Activated naive CD8-positive, alpha-beta T cell (primary cell): ENCODE data around the gene SLC12A6.
"Not testable (repeated sequence)": the region's sequence is repeated elsewhere in the genome, so short reads cannot be mapped to it uniquely, and the experiment has no call there.

ENCODE experiments used
- H3K27ac Mint-ChIP-seq: one replicate; pipeline ENCODE4 v1.8.0; 2021; ENCODE audit warnings: mixed read lengths
- H3K27me3 Mint-ChIP-seq: one replicate; pipeline ENCODE4 v1.8.0; 2021; ENCODE audit warnings: mixed read lengths
- H3K36me3 Mint-ChIP-seq: one replicate; pipeline ENCODE4 v1.8.0; 2021; ENCODE audit warnings: mixed read lengths
- H3K4me1 Mint-ChIP-seq: one replicate; pipeline ENCODE4 v1.8.0; 2021; ENCODE audit warnings: low read depth, mixed read lengths
- H3K4me3 Mint-ChIP-seq: one replicate; pipeline ENCODE4 v1.8.0; 2021; ENCODE audit warnings: mild to moderate bottlenecking, mixed read lengths
- H3K9me3 Mint-ChIP-seq: one replicate; pipeline ENCODE4 v1.8.0; 2021; ENCODE audit warnings: low read depth, mixed read lengths

SLC12A6 gene

GRCh38 chr15:34342213-34342736 is 4.7 kb upstream of the SLC12A6 start:
- H3K4me3 Mint-ChIP-seq, H3K9me3 Mint-ChIP-seq, H3K36me3 Mint-ChIP-seq, H3K27me3 Mint-ChIP-seq: not testable (repeated sequence)
- Mint-ChIP-seq H3K27ac (peak overlapping the region; percentile 94), H3K4me1 (peaks cover 29% of the 10 kb centered on the region)

DNA sequence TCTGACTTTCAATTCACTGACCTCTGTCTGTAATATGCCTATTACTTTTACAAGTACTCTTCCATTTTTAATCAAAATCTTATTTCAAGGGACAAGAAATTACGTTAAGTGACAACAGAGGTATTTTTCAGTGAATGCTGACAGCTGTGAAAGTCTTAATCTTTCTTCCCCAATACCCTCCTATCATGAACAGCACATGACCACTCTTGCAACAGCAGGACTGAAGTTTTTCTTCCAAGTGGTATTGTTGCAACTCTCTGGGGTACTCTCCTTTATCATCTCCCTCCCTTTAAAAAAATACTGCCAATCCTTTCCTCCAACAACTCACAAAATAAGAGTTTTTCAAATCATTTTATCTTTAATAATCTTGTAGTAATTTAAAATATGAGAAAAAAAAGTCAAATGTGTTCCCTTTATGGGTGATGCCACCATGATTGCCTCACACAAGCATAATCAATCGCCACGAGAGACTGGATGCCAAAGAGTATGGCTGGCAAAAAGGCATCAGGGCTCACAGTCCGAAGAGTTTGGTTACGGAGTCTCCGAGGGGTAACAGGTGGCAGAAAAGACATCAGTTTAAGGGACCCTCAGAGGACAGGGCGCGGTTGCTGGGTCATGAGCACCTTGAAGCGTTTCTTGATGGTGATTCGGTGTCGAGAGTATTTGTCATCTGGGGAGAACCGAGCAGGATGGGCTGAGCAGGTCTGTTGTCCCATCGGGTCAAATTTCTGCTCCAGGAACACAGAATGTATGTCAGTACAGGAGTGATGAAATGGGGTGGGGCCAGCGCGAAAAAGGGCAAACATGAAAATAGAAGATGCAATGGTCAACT is 4.0 kb upstream of the SLC12A6 start:
- H3K36me3 Mint-ChIP-seq, result peaks cover 9% of the 10 kb centered on the region
- H3K4me1 Mint-ChIP-seq, result peaks cover 34% of the 10 kb centered on the region
- peak overlapping the region; percentile 94 for H3K27ac Mint-ChIP-seq
- no peak overlapping the region for H3K4me3 Mint-ChIP-seq
- no peaks in the 10 kb centered on the region for H3K9me3 Mint-ChIP-seq
- H3K27me3 Mint-ChIP-seq, result no peaks in the 10 kb centered on the region

DNA sequence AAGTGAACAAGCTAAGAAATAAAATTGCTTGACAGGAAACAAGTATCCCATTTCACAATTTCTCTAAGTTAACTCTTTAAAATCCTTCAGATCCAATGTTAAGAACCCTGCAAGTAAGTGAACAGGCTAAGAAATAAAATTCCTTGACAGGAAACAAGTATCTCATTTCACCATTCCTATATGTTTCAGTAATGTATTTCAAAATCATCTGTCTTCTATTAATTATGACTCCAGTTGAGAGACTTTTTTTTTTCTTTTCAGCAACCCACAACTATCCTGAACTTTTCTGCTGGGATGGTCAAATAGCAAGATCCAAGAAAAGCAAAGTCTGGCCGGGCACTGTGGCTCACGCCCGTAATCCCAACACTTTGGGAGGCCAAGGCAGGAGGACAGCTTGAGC is 2.4 kb upstream of the SLC12A6 start:
- Mint-ChIP-seq H3K9me3 (no peaks in the 10 kb centered on the region), H3K36me3 (peaks cover 9% of the 10 kb centered on the region), H3K4me3 (no peak overlapping the region), H3K27me3 (no peaks in the 10 kb centered on the region), H3K4me1 (peaks cover 50% of the 10 kb centered on the region), H3K27ac (peak overlapping the region; percentile 70)

DNA sequence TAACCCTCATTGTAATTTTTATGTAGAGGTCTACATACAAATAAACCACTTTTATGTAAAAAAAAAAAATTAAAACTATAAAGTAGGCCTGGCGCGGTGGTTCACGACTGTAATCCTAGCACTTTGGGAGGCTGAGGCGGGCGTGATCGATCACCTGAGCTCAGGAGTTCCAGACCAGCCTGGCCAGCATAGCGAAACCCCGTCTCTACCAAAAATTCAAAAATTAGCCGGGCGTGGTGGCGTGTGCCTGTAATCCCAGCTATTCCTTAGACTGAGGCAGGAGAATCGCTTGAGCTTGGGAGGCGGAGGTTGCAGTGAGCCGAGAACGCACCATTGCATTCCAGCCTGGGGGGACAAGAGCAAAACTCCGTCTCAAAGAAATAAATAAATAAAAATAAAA is 766 bp upstream of the SLC12A6 start:
- H3K27me3 Mint-ChIP-seq, result no peaks in the 10 kb centered on the region
- H3K27ac Mint-ChIP-seq, result peak overlapping the region; percentile 79
- peak overlapping the region; percentile 82 for H3K4me3 Mint-ChIP-seq
- H3K36me3 Mint-ChIP-seq, result peaks cover 9% of the 10 kb centered on the region
- peaks cover 60% of the 10 kb centered on the region for H3K4me1 Mint-ChIP-seq
- H3K9me3 Mint-ChIP-seq, result no peaks in the 10 kb centered on the region

- Mint-ChIP-seq H3K27me3 (no peaks in the 10 kb centered on the region), H3K4me1 (peaks cover 71% of the 10 kb centered on the region), H3K36me3 (peaks cover 9% of the 10 kb centered on the region), H3K4me3 (peak overlapping the region; percentile 95), H3K9me3 (no peaks in the 10 kb centered on the region), H3K27ac (peak overlapping the region; percentile 98)
Measured at GRCh38 chr15:34336991-34337556, 507 bp downstream of the SLC12A6 start.

DNA sequence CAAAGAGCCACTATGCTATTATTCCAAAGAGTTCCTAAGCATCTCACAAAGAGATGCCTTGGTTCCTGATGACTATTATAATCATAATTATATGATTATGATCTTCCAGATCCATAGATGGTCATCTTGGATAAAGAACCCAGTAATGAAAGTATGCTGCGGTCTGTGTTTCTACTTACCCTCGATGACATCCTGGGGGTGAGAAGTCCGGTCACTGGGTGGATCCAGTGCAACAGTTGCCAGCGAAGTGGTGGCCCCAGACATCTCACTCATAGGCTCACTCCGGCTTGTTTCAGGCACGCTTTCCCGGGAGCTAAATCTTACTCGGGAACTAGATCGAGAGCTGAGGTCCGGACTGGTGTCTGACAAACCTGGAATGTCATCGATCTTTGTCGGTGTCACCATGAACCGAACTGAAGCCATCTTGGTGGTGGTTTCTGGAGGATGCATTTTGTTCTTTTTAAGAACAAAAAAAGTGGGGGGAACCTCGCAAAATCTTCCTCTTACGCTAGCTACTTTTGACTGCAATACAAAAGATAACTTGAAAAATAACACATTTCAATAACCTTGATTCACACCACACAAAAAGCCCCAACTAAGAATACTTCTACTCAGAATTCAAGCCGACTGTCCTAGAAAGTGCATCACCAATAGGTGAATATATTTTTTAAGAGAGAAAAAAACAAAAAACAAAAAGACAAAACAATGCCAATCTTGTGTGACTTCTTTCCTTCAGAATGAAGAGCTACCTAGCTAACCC is 1.2 kb downstream of the SLC12A6 start:
- Mint-ChIP-seq H3K9me3 (no peaks in the 10 kb centered on the region), H3K36me3 (peaks cover 4% of the 10 kb centered on the region), H3K27me3 (no peaks in the 10 kb centered on the region), H3K4me3 (peak overlapping the region; percentile 95), H3K4me1 (peaks cover 74% of the 10 kb centered on the region), H3K27ac (peak overlapping the region; percentile 98)

DNA sequence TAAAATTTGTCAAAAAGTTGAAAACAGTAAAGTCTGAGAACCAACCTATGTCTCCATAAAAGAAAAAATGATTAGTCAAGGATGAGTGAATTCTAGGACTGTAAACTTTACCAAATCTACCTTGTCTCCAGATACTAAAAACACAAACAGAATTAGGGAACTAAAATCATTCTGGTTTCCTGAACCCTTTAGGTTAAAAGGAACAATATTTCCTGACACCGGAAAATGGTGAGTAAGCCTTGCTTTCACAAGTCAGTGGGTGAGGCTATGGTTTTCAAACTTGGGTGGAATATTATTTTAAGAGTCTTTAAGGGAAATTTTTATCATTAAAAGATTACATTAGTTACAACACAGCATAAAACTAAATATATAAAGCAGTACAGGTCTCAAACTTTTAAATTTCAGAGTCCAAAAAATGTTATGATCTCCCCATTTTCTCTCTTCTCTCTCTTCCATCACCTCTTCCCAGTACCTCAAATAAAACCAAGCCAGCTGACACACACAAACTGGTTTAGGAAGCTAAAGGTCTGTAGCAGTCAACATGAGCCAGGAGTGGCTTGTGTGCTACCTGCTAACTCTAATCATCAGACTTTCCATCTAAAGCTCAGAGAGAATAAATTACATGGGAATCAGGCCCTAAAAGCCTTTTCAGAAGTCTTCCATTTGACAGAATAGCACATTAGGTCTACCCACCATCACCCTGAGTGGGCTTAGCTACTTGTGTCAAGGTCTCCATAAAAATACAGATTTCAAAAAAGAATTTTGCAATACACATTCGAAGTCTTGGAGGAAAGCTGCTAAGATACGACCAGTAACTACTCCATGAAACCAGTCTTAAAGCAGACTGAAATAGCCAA is 2.2 kb downstream of the SLC12A6 start:
- Mint-ChIP-seq H3K4me1 (peaks cover 74% of the 10 kb centered on the region), H3K4me3 (peak overlapping the region; percentile 95), H3K27me3 (no peaks in the 10 kb centered on the region), H3K27ac (peak overlapping the region; percentile 98), H3K9me3 (no peaks in the 10 kb centered on the region), H3K36me3 (no peaks in the 10 kb centered on the region)

- Mint-ChIP-seq H3K4me1 (peaks cover 73% of the 10 kb centered on the region), H3K27me3 (no peaks in the 10 kb centered on the region), H3K9me3 (no peaks in the 10 kb centered on the region), H3K27ac (peak overlapping the region; percentile 98), H3K36me3 (no peaks in the 10 kb centered on the region), H3K4me3 (peak overlapping the region; percentile 95)
Measured at GRCh38 chr15:34334672-34335071, 2.9 kb downstream of the SLC12A6 start.

- no peaks in the 10 kb centered on the region for H3K9me3 Mint-ChIP-seq
Measured at GRCh38 chr15:34332553-34333120, 4.9 kb downstream of the SLC12A6 start.

DNA sequence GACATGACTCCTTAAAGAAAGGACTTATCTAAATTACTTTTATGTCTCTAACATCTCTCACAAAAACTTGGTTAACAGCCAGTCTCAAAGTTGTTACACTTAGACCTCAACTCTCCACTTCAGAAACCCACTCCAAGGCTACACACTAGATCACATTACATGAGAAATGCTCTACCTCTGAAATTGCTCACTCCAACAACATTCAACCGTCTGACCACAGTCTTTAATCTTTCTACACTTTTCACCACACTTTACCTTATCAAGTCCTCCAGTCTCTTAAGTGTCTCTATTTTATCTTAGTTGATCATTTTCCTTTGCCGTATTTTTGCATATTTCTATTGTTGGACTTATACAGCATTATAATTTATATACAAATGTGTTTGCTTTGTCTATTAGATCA is 5.8 kb downstream of the SLC12A6 start:
- no peaks in the 10 kb centered on the region for H3K27me3 Mint-ChIP-seq
- peak overlapping the region; percentile 98 for H3K27ac Mint-ChIP-seq
- no peaks in the 10 kb centered on the region for H3K36me3 Mint-ChIP-seq
- H3K9me3 Mint-ChIP-seq, result no peaks in the 10 kb centered on the region
- H3K4me1 Mint-ChIP-seq, result peaks cover 88% of the 10 kb centered on the region
- peak overlapping the region; percentile 69 for H3K4me3 Mint-ChIP-seq

More at GRCh38 chr15:34332553-34333120, 4.9 kb downstream of the SLC12A6 start:
- H3K27ac Mint-ChIP-seq, result peak overlapping the region; percentile 98
- H3K4me1 Mint-ChIP-seq, result peaks cover 83% of the 10 kb centered on the region
- peak overlapping the region; percentile 69 for H3K4me3 Mint-ChIP-seq
- no peaks in the 10 kb centered on the region for H3K36me3 Mint-ChIP-seq
- no peaks in the 10 kb centered on the region for H3K27me3 Mint-ChIP-seq

- H3K27ac Mint-ChIP-seq, result peak overlapping the region; percentile 85
- no peaks in the 10 kb centered on the region for H3K9me3 Mint-ChIP-seq
- H3K27me3 Mint-ChIP-seq, result no peaks in the 10 kb centered on the region
- peak overlapping the region; percentile 44 for H3K4me3 Mint-ChIP-seq
- peaks cover 85% of the 10 kb centered on the region for H3K4me1 Mint-ChIP-seq
- no peaks in the 10 kb centered on the region for H3K36me3 Mint-ChIP-seq
Measured at GRCh38 chr15:34330279-34330678, 7.3 kb downstream of the SLC12A6 start.

- H3K36me3 Mint-ChIP-seq, result no peaks in the 10 kb centered on the region
- peak overlapping the region; percentile 99 for H3K27ac Mint-ChIP-seq
- peak overlapping the region; percentile 83 for H3K4me3 Mint-ChIP-seq
- peaks cover 85% of the 10 kb centered on the region for H3K4me1 Mint-ChIP-seq
- H3K9me3 Mint-ChIP-seq, result no peaks in the 10 kb centered on the region
- H3K27me3 Mint-ChIP-seq, result no peaks in the 10 kb centered on the region
Measured at GRCh38 chr15:34329006-34329405, 8.6 kb downstream of the SLC12A6 start.

- Mint-ChIP-seq H3K27me3 (no peaks in the 10 kb centered on the region), H3K4me3 (peak overlapping the region; percentile 83), H3K27ac (peak overlapping the region; percentile 99), H3K9me3 (no peaks in the 10 kb centered on the region), H3K36me3 (peaks cover 2% of the 10 kb centered on the region), H3K4me1 (peaks cover 82% of the 10 kb centered on the region)
Measured at GRCh38 chr15:34327906-34328305, 9.7 kb downstream of the SLC12A6 start.

GRCh38 chr15:34325368-34325767 is 12.2 kb downstream of the SLC12A6 start:
- Mint-ChIP-seq H3K36me3 (peaks cover 3% of the 10 kb centered on the region), H3K27ac (peak overlapping the region; percentile 83), H3K4me3 (peak overlapping the region; percentile 40)

More at GRCh38 chr15:34325368-34325767, 12.2 kb downstream of the SLC12A6 start:
- Mint-ChIP-seq H3K27me3 (no peaks in the 10 kb centered on the region), H3K4me1 (peaks cover 72% of the 10 kb centered on the region), H3K9me3 (no peaks in the 10 kb centered on the region)
